IMR-90 (cell line): ENCODE measurements around the gene DOCK7. TPM values are rescaled to one million over a fixed set of nuclear protein-coding genes. Genes with fewer than 3 reads are reported as not detected.

Experiments used
- ATAC-seq: fragments of 200-7000 bp; cut with Tn5 transposase; 2 replicates; pipeline ENCODE4 v1.9.1; 2020; ENCODE audit warnings: low read depth, mild to moderate bottlenecking, moderate library complexity
- Bru-seq: library from RNA; stranded (reverse); fragments of 400-500 nt; gene quantifications from one replicate; lab custom pipeline; 2021; lab: Mats Ljungman, UMichigan
- BruChase-seq, 2 experiments: library from RNA; stranded (reverse); fragments of 400-500 nt; gene quantifications; one replicate each; lab custom pipeline; 2021; lab: Mats Ljungman, UMichigan
- BruUV-seq: library from RNA; stranded (reverse); fragments of 400-500 nt; replicated peaks from 2 replicates; lab custom pipeline; 2021; lab: Mats Ljungman, UMichigan
- CTCF ChIA-PET: fragments of 300-600 bp; formaldehyde crosslinking; extraction: SDS; loops from one replicate; lab custom pipeline; 2021; ENCODE audit warnings: antibody characterized with exemption; lab: Yijun Ruan, JAX
- POLR2A ChIA-PET: fragments of 300-600 bp; sonication (Branson Sonifier 250); formaldehyde crosslinking; loops from one replicate; lab custom pipeline; 2022; ENCODE audit warnings: antibody characterized with exemption; ENCODE audit not compliant: unreplicated experiment; lab: Charles Lee
- DNase-seq: peaks from one replicate; pipeline ENCODE4 v3.0.0; 2013
- H2AFZ ChIP-seq: replicated peaks from 2 replicates; pipeline ENCODE3; 2013; ENCODE audit warnings: low read length, mild to moderate bottlenecking; ENCODE audit not compliant: poor library complexity
- H2AK5ac ChIP-seq: 2 replicates; pipeline ENCODE4 v1.6.1; 2013; ENCODE audit warnings: low read depth, low read length, inconsistent platforms
- H2AK9ac ChIP-seq: replicated peaks from 2 replicates; pipeline ENCODE3; 2013; ENCODE audit warnings: mild to moderate bottlenecking, low read depth, low read length, moderate library complexity; ENCODE audit not compliant: poor library complexity
- H2BK120ac ChIP-seq: 2 replicates; pipeline ENCODE4 v1.6.1; 2013; ENCODE audit warnings: low read depth, low read length, inconsistent platforms
- H2BK15ac ChIP-seq: 3 replicates; pipeline ENCODE4 v1.6.1; 2013; ENCODE audit warnings: low read depth, low read length, inconsistent platforms
- H2BK20ac ChIP-seq: 2 replicates; pipeline ENCODE4 v1.6.1; 2013; ENCODE audit warnings: low read depth, mild to moderate bottlenecking, inconsistent platforms, low read length, moderate library complexity
- H2BK5ac ChIP-seq: 2 replicates; pipeline ENCODE4 v1.6.1; 2013; ENCODE audit warnings: mild to moderate bottlenecking, low read depth, low read length, inconsistent platforms; ENCODE audit not compliant: poor library complexity, severe bottlenecking
- H3K14ac ChIP-seq: replicated peaks from 2 replicates; pipeline ENCODE4 v1.6.1; 2013; ENCODE audit warnings: low read depth, low read length, inconsistent platforms
- H3K18ac ChIP-seq: 2 replicates; pipeline ENCODE4 v1.6.1; 2013; ENCODE audit warnings: low read depth, low read length, control low read depth
- H3K23ac ChIP-seq: 2 replicates; pipeline ENCODE4 v1.6.1; 2013; ENCODE audit warnings: low read depth, low read length, inconsistent platforms
- H3K27ac ChIP-seq: 2 replicates; pipeline ENCODE4 v1.5.1; 2013; ENCODE audit warnings: mild to moderate bottlenecking, control low read depth, low read length; ENCODE audit not compliant: insufficient read depth
- H3K27me3 ChIP-seq: 2 replicates; pipeline ENCODE4 v1.6.1; 2013; ENCODE audit warnings: low read length; ENCODE audit not compliant: control insufficient read depth, insufficient read depth
- H3K36me3 ChIP-seq: 2 replicates; pipeline ENCODE4 v1.6.1; 2013; ENCODE audit warnings: low read length, mixed read lengths; ENCODE audit not compliant: control insufficient read depth, insufficient read depth
- H3K4ac ChIP-seq: 2 replicates; pipeline ENCODE4 v1.6.1; 2013; ENCODE audit warnings: low read depth, low read length, inconsistent platforms
- H3K4me1 ChIP-seq: 2 replicates; pipeline ENCODE4 v1.6.1; 2013; ENCODE audit warnings: low read length, mixed read lengths; ENCODE audit not compliant: control insufficient read depth, insufficient read depth
- H3K4me2 ChIP-seq: 2 replicates; pipeline ENCODE4 v1.6.1; 2013; ENCODE audit warnings: low read depth, mild to moderate bottlenecking, control low read depth, low read length, moderate library complexity
- H3K4me3 ChIP-seq: 2 replicates; pipeline ENCODE4 v1.5.1; 2013; ENCODE audit warnings: low read depth, mild to moderate bottlenecking, control low read depth, low read length, moderate library complexity; ENCODE audit not compliant: insufficient read depth
- H3K56ac ChIP-seq: 2 replicates; pipeline ENCODE4 v1.6.1; 2013; ENCODE audit warnings: low read length, inconsistent platforms; ENCODE audit not compliant: insufficient read depth; ENCODE audit errors: extremely low read depth
- H3K79me1 ChIP-seq, 2 experiments: 2 replicates each; pipeline ENCODE4 v1.6.1; 2013; ENCODE audit warnings: low read length in 2 of 2, inconsistent platforms in 1 of 2, low read depth in 1 of 2
- H3K9ac ChIP-seq: 2 replicates; pipeline ENCODE4 v1.6.1; 2013; ENCODE audit warnings: low read depth, low read length, control low read depth
- H3K9me1 ChIP-seq: 2 replicates; pipeline ENCODE4 v1.6.1; 2013; ENCODE audit warnings: low read length, inconsistent platforms; ENCODE audit not compliant: insufficient read depth
- H3K9me3 ChIP-seq: 2 replicates; pipeline ENCODE4 v1.6.1; 2013; ENCODE audit warnings: low read length; ENCODE audit not compliant: control insufficient read depth, insufficient read depth
- H4K20me1 ChIP-seq: 2 replicates; pipeline ENCODE4 v1.6.1; 2013; ENCODE audit warnings: low read length, inconsistent platforms; ENCODE audit not compliant: insufficient read depth
- H4K5ac ChIP-seq: 2 replicates; pipeline ENCODE4 v1.6.1; 2013; ENCODE audit warnings: mild to moderate bottlenecking, low read depth, low read length, control low read depth
- H4K8ac ChIP-seq, 2 experiments: 2 replicates each; pipeline ENCODE4 v1.6.1; 2013; ENCODE audit warnings: low read depth in 2 of 2, low read length in 2 of 2, control low read depth in 1 of 2, inconsistent platforms in 1 of 2
- H4K91ac ChIP-seq: 2 replicates; pipeline ENCODE4 v1.6.1; 2013; ENCODE audit warnings: low read depth, low read length, inconsistent platforms; ENCODE audit not compliant: insufficient read depth
- BHLHE40 ChIP-seq: fragments of 150-350 bp; IDR thresholded peaks from 2 replicates; pipeline ENCODE4 v1.6.1; 2016; ENCODE audit warnings: mild to moderate bottlenecking, low read depth, low read length
- CHD1 ChIP-seq: IDR thresholded peaks from 2 replicates; pipeline ENCODE4 v1.6.1; 2012; ENCODE audit warnings: low read depth, low read length, improper control_type of control experiment
- ELK1 ChIP-seq: fragments of 150-350 bp; IDR thresholded peaks from 2 replicates; pipeline ENCODE4 v1.6.1; 2016; ENCODE audit warnings: low read depth, mild to moderate bottlenecking, low read length, moderate library complexity, borderline replicate concordance
- MAFK ChIP-seq: IDR thresholded peaks from 2 replicates; pipeline ENCODE4 v1.6.1; 2012; ENCODE audit warnings: low read depth, low read length, improper control_type of control experiment
- MAZ ChIP-seq: IDR thresholded peaks from 2 replicates; pipeline ENCODE4 v1.6.1; 2012; ENCODE audit warnings: low read depth, mild to moderate bottlenecking, low read length, improper control_type of control experiment, moderate library complexity, borderline replicate concordance
- NFE2L2 ChIP-seq: fragments of 150-350 bp; IDR thresholded peaks from 2 replicates; pipeline ENCODE4 v1.6.1; 2016; ENCODE audit warnings: low read depth, mild to moderate bottlenecking, low read length
- RAD21 ChIP-seq: IDR thresholded peaks from 2 replicates; pipeline ENCODE4 v1.6.1; 2012; ENCODE audit warnings: low read length, improper control_type of control experiment
- SMC3 ChIP-seq: fragments of 150-350 bp; IDR thresholded peaks from 2 replicates; pipeline ENCODE4 v1.6.1; 2016; ENCODE audit warnings: low read depth, mild to moderate bottlenecking, antibody characterized with exemption, low read length, moderate library complexity
- WGBS, 2 experiments: methylation state at CpG; one replicate each; pipeline versions ENCODE4 v1.1.5 to v1.1.7; 2013; ENCODE audit warnings: missing lambda C conversion rate in 2 of 2; ENCODE audit not compliant: insufficient read length in 1 of 2; ENCODE audit errors: extremely low coverage in 2 of 2; 5-methylcytosine and 5-hydroxymethylcytosine counted together
- dilution Hi-C: fragments of 300-500 bp; cut with HindIII; formaldehyde crosslinking; loops from one replicate; pipeline ENCODE4 v1.14.3; 2018; ENCODE audit warnings: low sequenced_read_pairs; ENCODE audit not compliant: unreplicated experiment
- in situ Hi-C: fragments of 300-500 bp; cut with MboI; formaldehyde crosslinking; loops from 3 replicates; pipeline ENCODE4 v1.14.3; 2019; ENCODE audit warnings: low sequenced_read_pairs, inconsistent platforms, mixed read lengths
- intact Hi-C: fragments of 100-400 bp; cut with micrococcal nuclease; formaldehyde crosslinking; loops from 2 replicates; pipeline ENCODE4 v1.10.0; 2022
- long read RNA-seq: library from polyadenylated mRNA; unstranded; transcript quantifications from one replicate; pipeline ENCODE4 v2.0.0, GENCODE V29; 2021; ENCODE audit not compliant: unreplicated experiment
- polyA plus RNA-seq, 3 experiments: library from polyadenylated mRNA; depleted of rRNA; stranded (reverse); fragments of >200 nt; gene quantifications; 2 replicates each; pipeline ENCODE4 v1.2.3, GENCODE V29; 2012; ENCODE audit warnings: low replicate concordance in 1 of 3
- total RNA-seq: library from RNA; depleted of rRNA; stranded (reverse); fragments of >200 nt; gene quantifications from 2 replicates; pipeline ENCODE4 v1.2.3, GENCODE V29; 2012; rRNA removed

The DOCK7 gene, protein sequence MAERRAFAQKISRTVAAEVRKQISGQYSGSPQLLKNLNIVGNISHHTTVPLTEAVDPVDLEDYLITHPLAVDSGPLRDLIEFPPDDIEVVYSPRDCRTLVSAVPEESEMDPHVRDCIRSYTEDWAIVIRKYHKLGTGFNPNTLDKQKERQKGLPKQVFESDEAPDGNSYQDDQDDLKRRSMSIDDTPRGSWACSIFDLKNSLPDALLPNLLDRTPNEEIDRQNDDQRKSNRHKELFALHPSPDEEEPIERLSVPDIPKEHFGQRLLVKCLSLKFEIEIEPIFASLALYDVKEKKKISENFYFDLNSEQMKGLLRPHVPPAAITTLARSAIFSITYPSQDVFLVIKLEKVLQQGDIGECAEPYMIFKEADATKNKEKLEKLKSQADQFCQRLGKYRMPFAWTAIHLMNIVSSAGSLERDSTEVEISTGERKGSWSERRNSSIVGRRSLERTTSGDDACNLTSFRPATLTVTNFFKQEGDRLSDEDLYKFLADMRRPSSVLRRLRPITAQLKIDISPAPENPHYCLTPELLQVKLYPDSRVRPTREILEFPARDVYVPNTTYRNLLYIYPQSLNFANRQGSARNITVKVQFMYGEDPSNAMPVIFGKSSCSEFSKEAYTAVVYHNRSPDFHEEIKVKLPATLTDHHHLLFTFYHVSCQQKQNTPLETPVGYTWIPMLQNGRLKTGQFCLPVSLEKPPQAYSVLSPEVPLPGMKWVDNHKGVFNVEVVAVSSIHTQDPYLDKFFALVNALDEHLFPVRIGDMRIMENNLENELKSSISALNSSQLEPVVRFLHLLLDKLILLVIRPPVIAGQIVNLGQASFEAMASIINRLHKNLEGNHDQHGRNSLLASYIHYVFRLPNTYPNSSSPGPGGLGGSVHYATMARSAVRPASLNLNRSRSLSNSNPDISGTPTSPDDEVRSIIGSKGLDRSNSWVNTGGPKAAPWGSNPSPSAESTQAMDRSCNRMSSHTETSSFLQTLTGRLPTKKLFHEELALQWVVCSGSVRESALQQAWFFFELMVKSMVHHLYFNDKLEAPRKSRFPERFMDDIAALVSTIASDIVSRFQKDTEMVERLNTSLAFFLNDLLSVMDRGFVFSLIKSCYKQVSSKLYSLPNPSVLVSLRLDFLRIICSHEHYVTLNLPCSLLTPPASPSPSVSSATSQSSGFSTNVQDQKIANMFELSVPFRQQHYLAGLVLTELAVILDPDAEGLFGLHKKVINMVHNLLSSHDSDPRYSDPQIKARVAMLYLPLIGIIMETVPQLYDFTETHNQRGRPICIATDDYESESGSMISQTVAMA (N-terminal part only)
- 97.7 and 108 TPM in 2 replicates for total RNA-seq
- 31.9 and 38.0 TPM in 2 replicates for polyA plus RNA-seq (2012; rRNA removed)
- 10.5 and 16.0 TPM in 2 replicates for polyA plus RNA-seq (2012; cell fraction: cytosol; rRNA removed)
- 8.5 and 49.0 TPM in 2 replicates for polyA plus RNA-seq (2012; cell fraction: nucleus; rRNA removed; ENCODE audit: low replicate concordance)
- percentile 91 among the genes with signal in this experiment for Bru-seq, nascent RNA
- percentile 80 among the genes with signal in this experiment for BruChase-seq, experiment 1, labeled RNA remaining after a 6-hour chase
- percentile 79 among the genes with signal in this experiment for BruChase-seq, experiment 2, labeled RNA remaining after a 2-hour chase
- long read RNA-seq, full-length matches to known transcripts, result 15 of 45 reads
- long read RNA-seq, partial matches to known transcripts, result 20 of 45 reads
- long read RNA-seq, other reads (novel, unspliced or antisense), result 10 of 45 reads

DNA sequence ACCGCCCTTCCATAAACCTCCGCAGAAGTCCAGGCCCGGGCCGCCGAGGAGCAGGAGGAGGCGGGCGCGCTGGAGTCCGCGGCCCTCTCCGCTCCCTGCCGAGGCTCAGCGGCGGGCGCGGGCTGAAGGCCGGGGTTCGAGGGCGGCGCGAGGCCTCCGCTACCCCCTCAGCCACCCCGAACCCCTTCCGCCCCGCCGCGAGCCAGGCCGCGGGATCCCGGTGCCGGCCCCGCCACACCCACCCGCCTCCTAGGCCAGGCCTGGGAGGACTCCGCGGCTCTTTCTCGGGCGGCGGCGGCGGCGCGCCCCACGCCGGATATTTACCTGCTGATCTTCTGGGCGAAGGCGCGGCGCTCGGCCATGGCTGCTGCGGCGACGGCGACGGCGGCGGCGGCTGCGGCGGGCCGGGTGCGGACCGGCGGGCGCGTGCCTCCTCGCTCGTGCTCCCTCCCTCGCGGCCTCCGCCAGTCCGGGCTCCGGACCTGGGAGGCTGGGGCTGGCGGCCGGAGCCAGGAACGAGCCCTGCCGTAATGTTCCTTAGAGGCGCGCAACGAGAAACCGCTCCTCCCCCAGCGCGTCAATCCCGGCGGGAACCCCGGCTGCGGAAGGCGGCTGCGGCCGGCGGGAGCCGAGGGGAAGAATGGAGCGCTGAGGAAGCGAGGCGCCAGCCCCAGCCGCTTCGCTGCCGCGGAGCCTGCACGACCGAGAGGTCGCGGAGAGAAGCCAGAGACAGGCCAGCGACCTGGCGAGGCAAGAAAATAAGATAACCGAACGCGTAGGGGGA lies at the start of gene DOCK7:
Gene DOCK7, minus strand, starts transcription at position 484 of the 784 bp plus-strand sequence. Its CDS starts 122 bp downstream, at position 362.
- Histone ChIP-seq H3K9me1 (peaks cover 12% of the 10 kb centered on the region), H4K91ac (peak within 1 kb of the TSS; percentile 78), H3K79me1 (peaks cover 9 to 43% of the 10 kb centered on the region in 2 experiments), H3K56ac (peak within 1 kb of the TSS; percentile 79), H2BK120ac (peak within 1 kb of the TSS; percentile 92), H3K4ac (peak within 1 kb of the TSS; percentile 86), H4K8ac (peak within 1 kb of the TSS; percentile 46 to 68; a peak in 2 of 4 replicates), H3K9ac (peak within 1 kb of the TSS; percentile 76), H4K5ac (peak within 1 kb of the TSS; percentile 86), H3K4me2 (peak within 1 kb of the TSS; percentile 84), H2AFZ (peak within 1 kb of the TSS; percentile 95), H2BK20ac (peak within 1 kb of the TSS; percentile 80), H4K20me1 (peaks cover 19% of the 10 kb centered on the region), H3K23ac (peak within 1 kb of the TSS; percentile 95), H3K36me3 (no peaks in the 10 kb centered on the region), H3K18ac (peak within 1 kb of the TSS; percentile 92), H3K27me3 (no peaks in the 10 kb centered on the region), H3K4me1 (peaks cover 19% of the 10 kb centered on the region), H2BK15ac (peak within 1 kb of the TSS; percentile 16; the same call in 1 of the 3 replicates), H3K27ac (peak within 1 kb of the TSS; percentile 87), H3K14ac (peak within 1 kb of the TSS; percentile 86), H2AK9ac (peak within 1 kb of the TSS; percentile 89), H3K4me3 (peak within 1 kb of the TSS; percentile 64), H2BK5ac (peak within 1 kb of the TSS; percentile 92), H3K9me3 (no peaks in the 10 kb centered on the region), H2AK5ac (no peak within 1 kb of the TSS)
- ATAC-seq (peak; percentile 79), DNase-seq (peak; percentile 74)
- in situ Hi-C loops, result no loop called here
- ChIA-PET CTCF (interaction anchor here (0.8 kb wide), 1 partner anchor 59 kb away, joined by 3 read pairs; no protein-coding TSS in a partner anchor), POLR2A (no interaction called here)
- intact Hi-C loops, result loop anchor here (2.0 to 5.0 kb wide), 3 partner anchors 156 to 251 kb away; partner anchors contain the start of gene USP1
- 0% methylated on average over 50 of the region's 107 CpGs; no CpG with 5 or more reads in 1 of the 2 experiments for WGBS, 2 experiments
- BruUV-seq, result no TSS peak
- dilution Hi-C loops, result no loop called here
- TF ChIP-seq RAD21 (no peak), BHLHE40 (peak; percentile 28; the same call in 1 of the 2 replicates), MAFK (peak; percentile 21; the same call in 1 of the 2 replicates), MAZ (peak; percentile 72), CHD1 (0 out of 2 replicates have a peak, but pooled peaks have one; percentile 0), SMC3 (no peak), ELK1 (no peak), NFE2L2 (no peak)
